ENCODE measurements around the gene DUSP19. TPM values are rescaled to one million over a fixed set of nuclear protein-coding genes. Genes with fewer than 3 reads are reported as not detected.

DUSP19 gene
- total RNA-seq, 1 experiment from 2014 or later, result 1.8 TPM

DNA sequence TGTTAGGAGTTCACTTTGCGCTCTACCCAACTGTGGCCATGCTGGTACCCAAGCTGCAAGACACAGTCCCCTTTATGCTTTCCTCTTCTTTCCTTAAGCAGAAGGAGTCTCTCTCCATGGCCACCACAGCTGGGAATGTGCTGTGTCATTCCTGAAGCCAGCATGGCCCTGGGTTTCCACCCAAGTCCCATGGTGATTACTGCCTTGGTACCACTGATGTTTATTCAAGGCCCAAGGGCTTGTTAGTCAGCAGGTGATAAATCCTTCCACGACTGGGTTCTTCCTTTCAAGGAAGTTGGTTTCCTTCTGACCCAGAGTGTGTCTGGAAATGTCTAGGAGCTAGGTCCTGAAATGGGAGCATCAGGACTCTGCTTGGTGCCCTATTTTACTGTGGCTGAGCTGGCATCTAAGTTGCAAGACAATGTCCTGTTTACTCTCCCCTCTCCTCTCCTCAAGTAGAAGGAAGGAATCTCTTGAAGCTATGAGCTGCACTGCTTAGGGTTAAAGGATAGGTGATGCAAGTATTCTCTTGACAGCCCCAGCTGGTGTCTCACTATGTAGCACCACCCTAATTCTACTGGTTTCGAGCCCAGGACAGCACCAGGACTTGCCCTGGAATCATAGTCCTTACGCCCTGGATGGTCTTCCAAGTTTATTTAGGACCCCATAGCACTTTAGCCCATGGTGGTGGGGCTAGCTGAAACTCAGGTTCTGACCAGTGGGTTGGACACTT is 27.0 kb downstream of the DUSP19 start:
- H4K91ac ChIP-seq (ENCODE audit: insufficient read length, low read depth, low read length), result no peak overlapping the region
- no peak for DNase-seq
- Mint-ChIP-seq H3K4me3 (no peak overlapping the region), H3K36me3 (ENCODE audit: insufficient read depth in 1 of 3, low read depth in 3 of 3) (no peaks in the 10 kb centered on the region), H3K9me3 (no peaks in the 10 kb centered on the region), H3K27ac (no peak overlapping the region; a peak in 1 of 7 replicates), H3K27me3 (ENCODE audit: low read depth) (no peaks in the 10 kb centered on the region), H3K4me1 (0 out of 4 replicates have a peak, but pooled peaks cover 0 to 2% of the 10 kb centered on the region in 2 experiments)
- H2BK12ac ChIP-seq (ENCODE audit: insufficient read length, low read depth, low read length), result no peak overlapping the region
- H2BK120ac ChIP-seq (ENCODE audit: low read depth, low read length, poor library complexity, severe bottlenecking), result no peak overlapping the region
- no peak overlapping the region for H3K56ac ChIP-seq (ENCODE audit: insufficient read length, low read depth, low read length)
- no peaks in the 10 kb centered on the region for H3K79me2 ChIP-seq (ENCODE audit: insufficient read depth, low read length)
- H3K18ac ChIP-seq (ENCODE audit: insufficient read length, low read depth, low read length), result no peak overlapping the region
- no peak overlapping the region for H3K9ac ChIP-seq (ENCODE audit: extremely low read depth, insufficient read length, low read length)
- no peak overlapping the region for H4K5ac ChIP-seq (ENCODE audit: insufficient read length, low read depth, low read length)
- no peaks in the 10 kb centered on the region for H4K20me1 ChIP-seq (ENCODE audit: control insufficient read depth, insufficient read depth, insufficient read length)
- H4K8ac ChIP-seq (replicated peaks; ENCODE audit: insufficient read length, low read depth, low read length), result no peak overlapping the region
- H3K9me3 ChIP-seq (ENCODE audit: control insufficient read depth, low read depth, low read length), result no peaks in the 10 kb centered on the region
- no peaks in the 10 kb centered on the region for H3K23me2 ChIP-seq (ENCODE audit: insufficient read length, low read depth, low read length, poor library complexity, severe bottlenecking)
- no peak overlapping the region for H3K4ac ChIP-seq (ENCODE audit: low read depth, low read length)
- H3K27me3 ChIP-seq (ENCODE audit: insufficient read depth, low read length), result no peaks in the 10 kb centered on the region
- no CpG with 5 or more reads among the region's 4 CpGs for WGBS (ENCODE audit: extremely low coverage, insufficient read length, low lambda C conversion rate)
- H3K14ac ChIP-seq (ENCODE audit: insufficient read depth, low read length), result no peak overlapping the region
- H2BK20ac ChIP-seq (ENCODE audit: low read depth, low read length, poor library complexity, severe bottlenecking), result no peak overlapping the region
- H3K79me1 ChIP-seq (ENCODE audit: insufficient read depth, low read depth, low read length, poor library complexity, severe bottlenecking), result no peaks in the 10 kb centered on the region
- TF ChIP-seq, protein P1, sequence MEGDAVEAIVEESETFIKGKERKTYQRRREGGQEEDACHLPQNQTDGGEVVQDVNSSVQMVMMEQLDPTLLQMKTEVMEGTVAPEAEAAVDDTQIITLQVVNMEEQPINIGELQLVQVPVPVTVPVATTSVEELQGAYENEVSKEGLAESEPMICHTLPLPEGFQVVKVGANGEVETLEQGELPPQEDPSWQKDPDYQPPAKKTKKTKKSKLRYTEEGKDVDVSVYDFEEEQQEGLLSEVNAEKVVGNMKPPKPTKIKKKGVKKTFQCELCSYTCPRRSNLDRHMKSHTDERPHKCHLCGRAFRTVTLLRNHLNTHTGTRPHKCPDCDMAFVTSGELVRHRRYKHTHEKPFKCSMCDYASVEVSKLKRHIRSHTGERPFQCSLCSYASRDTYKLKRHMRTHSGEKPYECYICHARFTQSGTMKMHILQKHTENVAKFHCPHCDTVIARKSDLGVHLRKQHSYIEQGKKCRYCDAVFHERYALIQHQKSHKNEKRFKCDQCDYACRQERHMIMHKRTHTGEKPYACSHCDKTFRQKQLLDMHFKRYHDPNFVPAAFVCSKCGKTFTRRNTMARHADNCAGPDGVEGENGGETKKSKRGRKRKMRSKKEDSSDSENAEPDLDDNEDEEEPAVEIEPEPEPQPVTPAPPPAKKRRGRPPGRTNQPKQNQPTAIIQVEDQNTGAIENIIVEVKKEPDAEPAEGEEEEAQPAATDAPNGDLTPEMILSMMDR (conservative IDR thresholded peaks at IDR 0.05), result no peak
- no peak overlapping the region for H3K23ac ChIP-seq (ENCODE audit: insufficient read length, low read depth, low read length)
- H3K27ac ChIP-seq (ENCODE audit: insufficient read length, low read depth, low read length), result no peak overlapping the region
- no peak overlapping the region for H3T11ph ChIP-seq (ENCODE audit: low read length)
- no peak overlapping the region for H2AK5ac ChIP-seq (ENCODE audit: insufficient read length, low read length)
- H2BK5ac ChIP-seq (ENCODE audit: insufficient read length, low read length), result no peak overlapping the region
- H2BK15ac ChIP-seq (ENCODE audit: low read depth, low read length), result no peak overlapping the region
- H3K4me2 ChIP-seq (ENCODE audit: insufficient read depth, insufficient read length, low read length), result no peak overlapping the region
- H2AFZ ChIP-seq (ENCODE audit: low read length), result no peak overlapping the region
- no peaks in the 10 kb centered on the region for H3K4me1 ChIP-seq (ENCODE audit: insufficient read depth, low read length)
